Uterus (tissue), 2 donors: ENCODE data around the gene EIPR1.

Experiments used
- CTCF ChIP-seq, 4 experiments: fragments of 200-600 bp in 2 of 4; fragments of 450-650 bp in 2 of 4; sonication (generic) in 2 of 4; IDR thresholded peaks; one replicate each; pipeline ENCODE4 v1.5.1; 2016 to 2019; ENCODE audit warnings: antibody characterized with exemption in 4 of 4, mild to moderate bottlenecking in 2 of 4, moderate library complexity in 1 of 4
- POLR2A ChIP-seq, 2 donors: fragments of 450-650 bp; IDR thresholded peaks; one replicate each; pipeline ENCODE4 v1.6.1; 2016; ENCODE audit warnings: antibody characterized with exemption in 2 of 2, mild to moderate bottlenecking in 1 of 2, moderate library complexity in 1 of 2

DNA sequence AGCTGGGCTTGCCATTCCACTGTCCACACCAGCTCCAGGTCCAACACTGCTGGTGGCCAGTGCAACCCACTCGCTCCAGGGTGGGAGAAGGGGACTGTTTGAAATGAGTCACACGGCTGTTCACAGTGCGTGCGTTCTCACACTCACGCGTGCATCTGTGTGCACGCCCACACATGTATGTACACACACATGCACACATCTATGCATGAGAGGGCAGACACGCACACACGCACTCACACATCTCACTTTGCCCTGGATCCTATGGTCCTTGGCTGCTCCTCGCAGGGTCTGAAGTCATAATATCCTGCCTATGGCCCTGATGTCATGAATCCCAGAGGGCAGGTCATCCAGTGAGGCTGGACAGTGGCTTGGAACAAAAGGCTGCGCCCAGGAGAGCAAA, 182.8 kb downstream of the EIPR1 start:
- TF ChIP-seq POLR2A (IDR thresholded peaks at IDR 0.05) (no peak), CTCF (IDR thresholded peaks at IDR 0.05) (no peak)
